T-helper 2 cell treated with Interferon-gamma antibody and Interleukin-4, amounts not matched to agents 100 ng/mL and 5 ng/mL, for 36 hours (primary cell): Measurements from ENCODE around the gene SH2D3C. TPM values are rescaled to one million over a fixed set of nuclear protein-coding genes. Genes with fewer than 3 reads are reported as not detected.
"Not testable (repeated sequence)": the region's sequence is repeated elsewhere in the genome, so short reads cannot be mapped to it uniquely, and the experiment has no call there.

ENCODE experiments used
- intact Hi-C: fragments of 100-400 bp; cut with micrococcal nuclease; formaldehyde crosslinking; loops from one replicate; pipeline ENCODE4 v1.15.1; 2023
- total RNA-seq: library from RNA; stranded (reverse); gene quantifications from 2 replicates; pipeline ENCODE4 v1.2.3, GENCODE V29; 2022

SH2D3C gene
- total RNA-seq, 1 donor from 2014 or later, result 57.6 TPM

- intact Hi-C loops, result loop anchor here (2.0 to 5.0 kb wide), 4 partner anchors 33 to 357 kb away; partner anchors contain the start of genes FPGS, PTGES2 and ST6GALNAC4
Measured at GRCh38 chr9:127769929-127770582, 8.4 kb downstream of the SH2D3C start.

DNA sequence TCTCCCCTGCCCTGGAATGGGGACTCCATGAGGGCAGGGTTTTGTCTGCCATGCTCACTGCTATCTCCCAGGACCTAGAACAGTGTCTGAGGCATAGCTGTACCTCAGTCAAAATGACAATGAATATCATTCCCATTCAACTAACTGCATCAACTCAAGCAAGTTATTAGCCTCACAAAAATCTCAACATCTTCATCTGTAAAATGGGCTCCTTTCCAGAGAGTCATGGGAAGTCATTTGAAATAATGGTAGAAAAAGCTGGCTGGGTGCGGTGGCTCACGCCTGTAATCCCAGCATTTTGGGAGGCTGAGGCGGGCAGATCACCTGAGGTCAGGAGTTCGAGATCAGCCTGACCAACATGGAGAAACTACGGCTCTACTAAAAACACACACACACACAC is 9.4 kb downstream of the SH2D3C start:
- intact Hi-C loops, result no loop called here

GRCh38 chr9:127768698-127769097 is 9.8 kb downstream of the SH2D3C start:
- intact Hi-C loops, result no loop called here

GRCh38 chr9:127767909-127768331 is 10.5 kb downstream of the SH2D3C start:
- intact Hi-C loops, result no loop called here

DNA sequence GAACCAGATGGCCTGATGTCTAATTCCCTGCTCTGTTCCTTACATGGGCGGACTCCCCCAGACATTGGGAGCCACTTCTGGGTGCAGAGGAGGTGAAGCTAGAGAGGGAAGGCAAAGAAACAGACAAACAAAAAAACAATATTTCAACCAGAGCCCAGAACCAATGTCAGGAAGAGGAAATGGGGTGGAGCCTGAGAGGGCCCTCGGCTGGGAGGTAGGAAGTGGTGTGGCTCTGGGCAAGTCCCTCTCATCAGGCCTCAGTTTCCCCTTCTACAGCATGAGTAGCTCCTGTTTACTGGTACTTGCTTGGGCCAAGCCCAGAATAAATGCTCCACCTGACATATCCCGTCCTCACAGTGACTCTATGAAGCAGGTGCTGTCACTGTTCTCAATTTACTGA is 11.1 kb downstream of the SH2D3C start:
- intact Hi-C loops, result no loop called here

DNA sequence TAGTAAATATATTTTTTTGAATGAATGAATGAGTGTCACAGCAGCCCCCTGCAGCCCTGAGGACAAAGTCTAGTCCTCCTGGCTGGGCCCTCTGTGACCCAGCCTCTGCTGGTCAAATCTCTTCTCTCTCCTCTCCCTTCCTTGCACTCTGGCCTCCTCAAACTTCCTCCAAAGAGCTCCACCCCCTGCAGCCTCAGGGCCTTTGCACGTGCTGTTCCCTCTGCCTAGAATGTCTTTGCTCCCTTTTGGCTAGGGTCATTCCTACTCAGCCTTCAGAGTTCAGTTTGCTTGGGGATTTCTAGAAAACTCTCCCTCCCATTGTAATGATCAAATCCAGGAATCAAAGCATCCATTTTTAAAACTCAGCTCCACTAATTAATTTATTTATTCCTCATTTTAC is 13.0 kb downstream of the SH2D3C start:
- intact Hi-C loops, result no loop called here

- intact Hi-C loops, result no loop called here
Measured at GRCh38 chr9:127763918-127764384, 14.5 kb downstream of the SH2D3C start.

GRCh38 chr9:127762111-127762676 is 16.3 kb downstream of the SH2D3C start:
- intact Hi-C loops, result no loop called here

- intact Hi-C loops, result no loop called here
Measured at GRCh38 chr9:127761491-127761956, 16.9 kb downstream of the SH2D3C start.

GRCh38 chr9:127761061-127761460 is 17.4 kb downstream of the SH2D3C start:
- intact Hi-C loops, result no loop called here

DNA sequence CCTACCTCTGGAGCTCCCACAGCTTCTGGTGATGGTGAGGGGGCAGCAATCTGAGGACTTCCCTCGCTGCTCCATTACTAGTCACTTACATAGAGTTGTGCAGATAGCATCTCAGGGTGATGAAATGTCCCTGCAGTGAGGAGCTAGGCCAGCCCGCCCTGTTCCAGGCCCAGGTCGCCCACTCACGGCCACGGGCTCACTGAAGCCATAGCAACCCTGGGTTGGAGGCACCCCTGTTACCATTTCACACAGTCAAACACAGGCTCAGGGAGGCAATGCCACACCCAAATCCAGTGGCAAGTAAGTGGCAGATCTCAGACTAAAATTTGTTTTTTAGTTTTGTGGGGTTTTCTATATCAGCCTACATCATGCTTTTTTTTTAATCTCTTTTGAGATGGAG is 19.6 kb downstream of the SH2D3C start:
- intact Hi-C loops, result no loop called here

GRCh38 chr9:127756776-127757175 is 21.7 kb downstream of the SH2D3C start:
- intact Hi-C loops, result not testable (repeated sequence)

DNA sequence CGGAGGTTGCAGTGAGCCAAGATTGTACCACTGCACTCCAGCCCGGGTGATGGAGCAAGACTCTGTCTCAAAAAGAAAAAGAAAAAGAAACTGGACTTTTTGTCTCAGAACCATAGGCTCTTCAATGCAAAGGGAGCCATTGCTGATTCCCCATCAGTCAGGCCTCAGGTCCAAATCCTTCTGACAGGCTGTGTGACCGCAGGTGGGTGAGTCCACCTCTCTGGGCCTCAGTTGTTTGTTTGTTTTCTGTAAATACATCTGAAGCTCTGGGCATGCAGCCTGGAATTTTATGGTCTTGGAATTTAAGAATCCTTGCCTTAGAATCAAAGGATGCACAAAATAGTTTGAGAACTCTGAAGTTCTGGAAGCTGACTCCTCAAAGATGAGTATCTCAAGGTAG is 22.2 kb downstream of the SH2D3C start:
- intact Hi-C loops, result no loop called here

- intact Hi-C loops, result no loop called here
Measured at GRCh38 chr9:127755061-127756060, 23.1 kb downstream of the SH2D3C start.

GRCh38 chr9:127754099-127755060 is 24.1 kb downstream of the SH2D3C start:
- intact Hi-C loops, result no loop called here

DNA sequence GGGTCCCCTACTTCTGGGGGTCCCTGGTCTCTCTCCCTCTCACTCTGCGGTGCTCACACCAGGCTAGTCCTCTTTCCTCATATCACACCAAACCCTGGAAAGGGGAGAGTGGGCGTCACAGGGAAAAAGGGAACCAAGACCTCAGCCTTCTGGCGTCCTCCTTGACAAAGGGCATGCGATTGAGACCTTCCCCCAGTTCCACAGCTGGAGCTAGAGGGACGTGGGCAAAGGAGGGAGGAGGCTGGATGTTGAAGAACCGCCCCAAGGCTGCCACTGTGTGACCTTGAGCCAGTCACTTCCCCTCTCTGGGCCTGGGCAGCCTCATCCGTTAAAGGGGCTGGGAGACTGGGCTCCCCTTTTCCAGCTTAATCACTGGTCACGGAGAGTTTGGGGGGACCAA is 24.8 kb downstream of the SH2D3C start:
- intact Hi-C loops, result no loop called here

DNA sequence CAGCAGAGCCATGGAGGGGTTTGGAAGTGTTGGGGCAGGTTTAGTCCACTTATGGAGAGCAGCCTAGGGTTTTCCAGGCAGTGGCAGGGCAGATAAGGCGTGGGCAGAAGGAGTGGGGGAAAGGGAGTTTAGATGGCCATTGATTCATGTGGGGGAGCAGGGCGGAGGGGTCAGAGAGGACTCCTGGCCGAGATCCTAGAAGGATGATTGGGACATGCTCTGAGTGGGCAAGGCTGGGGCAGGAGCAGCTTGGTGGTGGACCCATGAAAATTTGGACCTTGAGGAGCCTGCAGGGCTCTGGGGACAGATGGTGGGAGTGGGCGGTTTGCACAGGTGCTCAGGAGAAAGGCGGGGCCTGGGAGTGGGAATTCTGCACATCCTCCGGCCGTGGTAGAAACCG is 25.3 kb downstream of the SH2D3C start:
- intact Hi-C loops, result no loop called here

DNA sequence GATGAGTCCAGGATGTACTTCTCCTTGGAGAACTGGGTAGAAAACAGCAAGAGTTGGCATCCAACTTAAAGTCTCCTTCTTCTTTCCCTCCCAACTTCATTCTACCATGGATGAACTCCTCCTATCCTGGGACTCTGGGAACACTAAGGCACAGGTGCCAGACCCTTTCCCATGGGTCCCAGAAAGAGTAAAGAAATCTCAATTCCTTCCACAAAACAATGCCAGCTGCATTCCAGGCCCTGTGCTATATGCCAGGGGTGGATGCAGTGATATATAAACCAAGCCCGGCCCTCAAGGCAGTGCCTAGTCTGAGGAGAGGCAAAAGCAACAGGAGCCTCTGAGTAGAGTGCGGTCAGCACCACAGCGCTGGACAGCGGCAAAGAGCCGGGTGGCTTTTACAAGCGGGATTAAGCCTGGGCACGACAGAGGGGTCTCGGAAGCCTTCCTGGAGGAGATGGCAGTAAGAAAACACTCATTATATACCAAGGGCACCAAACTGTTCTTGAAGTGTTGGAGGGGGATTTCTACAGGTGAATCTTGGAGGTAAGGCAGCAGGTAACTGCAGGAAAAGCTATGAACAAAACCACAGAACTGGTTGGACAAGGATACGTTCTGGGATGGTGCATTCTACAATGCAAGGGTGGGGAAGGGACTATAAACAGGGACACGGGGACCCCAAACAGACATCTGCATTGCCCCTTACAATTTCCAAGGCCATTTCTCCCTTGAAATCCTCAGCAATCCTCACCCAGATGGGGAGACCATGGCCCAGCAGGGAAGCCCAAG is 27.0 kb downstream of the SH2D3C start:
- intact Hi-C loops, result no loop called here

DNA sequence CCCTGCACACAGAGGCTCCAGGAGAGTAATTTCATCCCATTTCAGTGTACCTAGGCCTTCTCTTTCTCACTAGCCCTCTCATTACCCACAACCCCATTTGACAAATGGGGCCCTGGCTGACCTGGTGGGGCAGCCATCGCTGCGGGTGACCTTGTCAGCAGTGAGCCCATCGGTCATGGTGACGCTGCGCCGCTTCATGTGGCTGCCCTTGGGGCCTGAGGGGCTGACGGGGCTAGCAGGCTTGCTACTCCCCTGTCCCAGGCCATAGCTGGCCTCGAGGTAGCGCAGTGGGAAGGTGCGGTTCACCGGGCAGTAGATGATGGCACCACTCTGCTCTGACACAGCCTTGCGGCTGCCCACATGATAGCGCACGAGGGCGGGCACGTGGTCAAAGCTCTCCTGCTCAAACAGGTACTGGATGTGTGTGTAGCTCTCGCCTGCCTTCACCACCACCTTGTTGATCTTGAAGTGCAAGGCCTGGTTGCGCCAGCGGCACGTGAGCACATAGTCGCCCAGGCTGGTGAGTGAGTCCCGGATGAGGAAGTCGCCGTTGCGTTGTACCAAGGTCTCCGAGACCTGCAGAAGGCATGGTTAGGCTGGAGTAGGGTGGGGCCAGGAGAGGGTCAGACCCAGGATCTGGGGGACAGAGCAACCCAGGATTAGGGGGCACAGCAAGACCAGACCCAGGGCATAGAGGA is 29.2 kb downstream of the SH2D3C start:
- intact Hi-C loops, result no loop called here
